ENCODE results near the gene HOXD9.

The HOXD9 gene

GRCh38 chr2:176085861-176086771, 36.4 kb upstream of the HOXD9 start:
- DNase-seq (ENCODE audit: low read depth), result no peak

- no peak for DNase-seq (ENCODE audit: low read depth)
These were observed 35.0 kb upstream of the HOXD9 start for GRCh38 chr2:176087330-176088047.

- DNase-seq (ENCODE audit: low read depth), result no peak
These were observed 34.2 kb upstream of the HOXD9 start for GRCh38 chr2:176088048-176088936.

- DNase-seq (ENCODE audit: low read depth), result no peak
These were observed 33.3 kb upstream of the HOXD9 start for GRCh38 chr2:176088937-176089842.

GRCh38 chr2:176089843-176090395, 32.6 kb upstream of the HOXD9 start:
- no peak for DNase-seq (ENCODE audit: low read depth)

DNA sequence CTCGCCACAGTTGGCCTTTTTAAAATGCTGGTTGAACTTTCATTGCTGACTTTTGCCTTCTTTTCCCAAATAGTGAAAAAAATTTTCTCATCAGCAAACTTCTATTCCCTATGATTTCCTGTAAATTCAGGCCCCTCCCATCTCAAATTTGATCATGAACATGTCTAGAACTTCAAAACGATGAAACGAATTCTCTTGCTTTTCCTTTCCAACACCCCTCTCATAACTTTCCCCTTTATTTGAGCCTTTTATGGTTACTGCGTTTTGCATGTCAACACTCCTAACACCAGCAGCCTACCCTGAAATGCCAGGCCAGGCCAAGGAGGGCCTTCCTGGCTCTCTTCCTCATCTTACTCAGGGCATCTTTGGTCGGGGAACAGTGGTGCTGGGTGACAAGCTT, 31.7 kb upstream of the HOXD9 start:
- no peak for DNase-seq (ENCODE audit: low read depth)

GRCh38 chr2:176091329-176092258, 30.9 kb upstream of the HOXD9 start:
- DNase-seq (ENCODE audit: low read depth), result no peak

- DNase-seq (ENCODE audit: low read depth), result no peak
These were observed 30.0 kb upstream of the HOXD9 start, which contains the start of gene HOXD13 for GRCh38 chr2:176092270-176093144. Gene HOXD13, plus strand, starts transcription at chr2:176092721. Its CDS starts 170 bp downstream, at chr2:176092891.

- DNase-seq (ENCODE audit: low read depth), result no peak
These were observed 29.2 kb upstream of the HOXD9 start for GRCh38 chr2:176093145-176093897.

DNA sequence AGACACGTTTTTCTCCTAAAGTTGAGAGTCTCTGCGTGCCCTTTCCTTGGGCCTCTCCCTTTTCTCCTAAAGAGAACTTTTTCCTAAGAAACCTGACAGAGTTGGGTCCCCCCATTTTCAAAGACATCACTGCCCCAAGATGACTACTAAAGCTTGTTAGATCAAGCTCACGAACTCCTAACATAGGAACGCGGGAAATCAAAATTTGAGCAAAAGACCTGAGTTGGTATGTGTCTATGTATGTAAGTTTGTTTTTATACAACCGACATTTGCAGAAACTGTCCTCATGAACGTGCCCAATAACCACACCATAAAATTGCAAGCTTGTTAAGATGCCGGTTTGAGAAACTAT, 28.6 kb upstream of the HOXD9 start:
- no peak for DNase-seq (ENCODE audit: low read depth)

- no peak for DNase-seq (ENCODE audit: low read depth)
These were observed 28.2 kb upstream of the HOXD9 start for GRCh38 chr2:176094349-176094748.

- no peak for DNase-seq (ENCODE audit: low read depth)
These were observed 27.1 kb upstream of the HOXD9 start for GRCh38 chr2:176095421-176095820.

- DNase-seq (ENCODE audit: low read depth), result no peak
These were observed 26.1 kb upstream of the HOXD9 start for GRCh38 chr2:176096243-176096985.

- DNase-seq (ENCODE audit: low read depth), result no peak
These were observed 25.3 kb upstream of the HOXD9 start for GRCh38 chr2:176096986-176097819.

DNA sequence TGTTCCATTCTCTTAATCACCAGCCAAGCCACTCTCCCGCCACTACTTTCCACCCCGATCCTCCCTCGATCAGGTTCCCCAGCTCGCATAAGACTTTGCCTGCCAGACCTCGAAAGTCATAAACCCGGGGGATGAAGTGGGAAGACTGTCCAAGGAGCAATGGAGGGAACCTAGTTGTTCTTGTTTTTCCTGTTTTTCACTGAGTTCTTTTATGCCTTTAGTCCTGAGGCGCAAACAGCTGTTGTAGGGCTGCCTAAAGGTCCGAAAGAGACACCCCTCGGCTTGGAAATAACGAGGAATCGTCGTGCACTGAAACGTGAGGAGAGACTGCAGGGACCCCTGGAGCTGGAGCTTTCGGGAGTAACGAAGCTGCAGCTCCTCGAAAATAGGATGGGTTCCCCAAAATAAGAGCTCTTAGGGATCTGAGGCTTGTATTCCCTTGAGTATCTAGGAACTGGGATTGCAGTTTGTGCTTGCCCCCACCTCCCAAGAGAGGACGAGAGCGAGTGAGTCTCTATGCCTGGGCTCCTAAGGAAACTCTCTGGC, 24.6 kb upstream of the HOXD9 start:
- DNase-seq (ENCODE audit: low read depth), result no peak

All from GM04504 (cell line).